RWPE1 (cell line): ENCODE results near the gene TMSB4X.
"Not testable (repeated sequence)": the region's sequence is repeated elsewhere in the genome, so short reads cannot be mapped to it uniquely, and the experiment has no call there.

Experiments used
- CTCF ChIA-PET: fragments of 350-600 bp; sonication (Branson Sonifier 250); formaldehyde crosslinking; extraction: SDS; loops from one replicate; lab custom pipeline; 2021; lab: Yijun Ruan, JAX
- POLR2A ChIA-PET: fragments of 400-600 bp; formaldehyde crosslinking; extraction: SDS; loops from one replicate; lab custom pipeline; 2020; ENCODE audit warnings: antibody characterized with exemption; ENCODE audit not compliant: low non-redundant PET; lab: Yijun Ruan, JAX
- DNase-seq: peaks from one replicate; pipeline ENCODE4 v3.0.0; 2012; ENCODE audit warnings: low spot score
- H3K27ac ChIP-seq: fragments of 450-650 bp; 2 replicates; pipeline ENCODE4 v1.5.1; 2017
- TF ChIP-seq, protein P1 (sequence below): fragments of 450-650 bp; conservative IDR thresholded peaks from 2 replicates; pipeline ENCODE4 v1.5.1; 2017; ENCODE audit warnings: low read depth, mild to moderate bottlenecking

Gene TMSB4X

DNA sequence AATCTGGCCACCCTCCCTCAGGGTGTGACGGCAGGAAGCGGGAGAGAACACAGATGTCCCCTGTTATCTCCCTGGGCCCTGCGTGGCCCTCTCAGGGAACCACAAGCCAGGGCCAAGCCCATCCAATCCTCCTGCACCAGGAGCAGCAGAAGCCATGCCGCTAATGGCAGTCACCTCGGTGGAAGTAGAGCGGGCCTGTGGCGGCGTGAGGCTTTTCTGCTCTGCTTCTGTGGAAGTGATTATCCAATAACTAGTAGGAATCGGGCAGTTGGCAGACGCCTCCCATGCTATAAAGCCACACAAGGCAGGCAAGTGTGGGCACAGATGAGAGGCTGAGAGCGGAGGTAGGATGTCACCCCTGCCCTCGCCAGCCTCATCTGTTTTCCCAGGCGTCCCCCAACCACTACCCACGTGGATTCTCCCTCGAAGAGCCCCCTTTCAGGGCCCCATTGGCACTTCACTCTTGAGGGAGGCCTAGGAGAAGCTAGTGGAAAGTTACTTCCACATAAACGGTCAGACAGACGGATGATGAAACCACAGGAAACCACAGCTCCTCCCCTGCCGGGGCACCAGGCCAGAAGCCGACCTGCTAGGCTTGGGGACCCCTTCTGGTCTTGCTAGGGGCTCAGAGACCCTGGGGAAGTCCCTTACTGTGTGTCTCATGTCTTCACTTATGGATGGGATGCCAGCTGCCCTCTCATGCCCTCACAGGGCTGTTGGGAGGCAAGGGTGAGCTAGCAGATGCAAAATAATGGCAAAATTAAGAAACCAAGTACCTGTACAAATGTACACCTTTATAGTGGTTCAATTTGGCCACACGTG, 18.8 kb upstream of the TMSB4X start:
- DNase-seq: peak; percentile 32
- peak overlapping the region; percentile 94 for H3K27ac ChIP-seq
- POLR2A ChIA-PET: interaction anchor here (1.2 kb wide), 1 partner anchor 74 kb away, joined by 3 read pairs; no protein-coding TSS in a partner anchor
- CTCF ChIA-PET: interaction anchor here (0.7 kb wide), 1 partner anchor 339 kb away, joined by 6 read pairs; no protein-coding TSS in a partner anchor
- TF ChIP-seq, protein P1, sequence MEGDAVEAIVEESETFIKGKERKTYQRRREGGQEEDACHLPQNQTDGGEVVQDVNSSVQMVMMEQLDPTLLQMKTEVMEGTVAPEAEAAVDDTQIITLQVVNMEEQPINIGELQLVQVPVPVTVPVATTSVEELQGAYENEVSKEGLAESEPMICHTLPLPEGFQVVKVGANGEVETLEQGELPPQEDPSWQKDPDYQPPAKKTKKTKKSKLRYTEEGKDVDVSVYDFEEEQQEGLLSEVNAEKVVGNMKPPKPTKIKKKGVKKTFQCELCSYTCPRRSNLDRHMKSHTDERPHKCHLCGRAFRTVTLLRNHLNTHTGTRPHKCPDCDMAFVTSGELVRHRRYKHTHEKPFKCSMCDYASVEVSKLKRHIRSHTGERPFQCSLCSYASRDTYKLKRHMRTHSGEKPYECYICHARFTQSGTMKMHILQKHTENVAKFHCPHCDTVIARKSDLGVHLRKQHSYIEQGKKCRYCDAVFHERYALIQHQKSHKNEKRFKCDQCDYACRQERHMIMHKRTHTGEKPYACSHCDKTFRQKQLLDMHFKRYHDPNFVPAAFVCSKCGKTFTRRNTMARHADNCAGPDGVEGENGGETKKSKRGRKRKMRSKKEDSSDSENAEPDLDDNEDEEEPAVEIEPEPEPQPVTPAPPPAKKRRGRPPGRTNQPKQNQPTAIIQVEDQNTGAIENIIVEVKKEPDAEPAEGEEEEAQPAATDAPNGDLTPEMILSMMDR: no peak

DNA sequence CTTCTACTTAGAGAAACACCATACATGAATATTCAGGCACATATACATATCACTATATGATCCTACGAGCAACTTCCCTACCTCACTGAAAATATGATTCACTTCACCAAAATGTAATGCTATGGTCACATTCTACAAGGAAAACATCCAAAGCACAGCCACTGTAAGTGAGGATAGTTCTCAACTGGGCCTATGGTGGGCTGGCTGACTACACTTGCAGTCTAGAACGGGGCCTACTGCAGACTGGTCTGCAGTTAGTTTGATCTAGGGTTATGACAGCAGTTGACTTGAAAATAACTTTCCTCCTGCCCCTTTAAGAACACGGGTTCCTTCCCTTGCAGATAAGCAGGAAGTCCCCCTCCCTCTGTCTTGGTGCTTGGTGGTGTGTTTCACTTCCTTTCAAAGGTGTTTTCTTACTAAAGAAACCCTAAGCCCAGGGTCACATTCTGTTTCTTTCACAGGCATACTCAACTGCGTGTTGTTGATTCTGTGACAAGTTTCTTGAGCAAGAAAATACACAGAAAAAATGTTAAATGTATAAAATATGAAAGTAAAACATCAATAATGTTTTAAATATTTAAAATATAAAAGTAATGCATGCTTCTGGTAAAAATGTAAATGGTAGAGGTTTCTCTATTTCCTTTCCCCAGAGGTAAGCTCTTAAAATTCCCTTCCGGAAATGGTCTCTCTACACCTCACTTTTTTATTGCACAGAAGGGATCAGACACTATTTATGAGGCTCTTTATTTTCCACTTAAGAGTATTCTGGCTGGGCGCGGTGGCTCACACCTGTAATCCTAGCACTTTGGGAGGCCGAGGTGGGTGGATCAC, 18.0 kb upstream of the TMSB4X start:
- H3K27ac ChIP-seq: peak overlapping the region; percentile 94
- peak; percentile 20 for DNase-seq
- ChIA-PET CTCF (interaction anchor here (0.6 to 0.7 kb wide), 2 partner anchors 11 to 338 kb away, joined by 3 to 6 read pairs; no protein-coding TSS in a partner anchor), POLR2A (interaction anchor here (0.7 to 1.2 kb wide), 2 partner anchors 73 to 737 kb away, joined by 3 read pairs; no protein-coding TSS in a partner anchor)
- TF ChIP-seq, protein P1: no peak

DNA sequence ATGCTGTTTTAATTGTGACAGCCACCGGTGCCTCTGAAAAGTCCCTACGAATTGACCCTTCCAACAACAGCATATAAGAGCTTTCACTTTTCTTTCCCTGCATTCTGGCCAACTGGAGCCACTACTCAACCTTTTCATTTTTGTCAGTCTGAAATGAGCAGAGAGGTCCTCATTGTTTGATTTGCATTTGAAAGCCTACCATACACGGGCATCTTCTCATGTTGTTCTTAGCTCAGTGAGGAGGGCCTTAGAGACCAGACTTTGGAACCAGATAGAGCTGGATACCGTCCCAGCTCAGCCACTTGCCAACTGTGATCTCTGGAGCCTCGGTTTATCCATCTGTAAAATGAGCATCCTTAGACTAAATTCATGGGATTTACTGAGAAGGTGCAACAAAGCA, 16.9 kb upstream of the TMSB4X start:
- ChIA-PET CTCF (no interaction called here), POLR2A (interaction anchor here (0.6 kb wide), 1 partner anchor 12 kb away, joined by 7 read pairs; no protein-coding TSS in a partner anchor)
- H3K27ac ChIP-seq: no peak overlapping the region
- TF ChIP-seq, protein P1: no peak
- no peak for DNase-seq

DNA sequence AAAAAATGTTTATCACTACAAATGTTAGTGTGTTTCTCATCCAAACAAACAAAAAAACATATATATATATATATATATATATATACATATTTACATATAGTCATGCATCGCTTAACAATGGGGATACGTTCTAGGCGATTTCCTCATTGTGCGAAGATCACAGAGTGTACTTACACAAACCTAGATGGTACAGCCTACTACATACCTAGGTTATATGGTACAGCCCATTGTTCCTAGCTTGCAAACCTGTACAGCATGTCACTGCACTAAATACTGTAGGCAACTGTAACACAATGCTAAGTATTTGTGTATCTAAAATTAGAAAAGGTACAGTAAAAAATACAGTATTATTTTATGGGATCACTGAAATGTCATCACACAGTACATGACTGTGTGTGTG, 16.4 kb upstream of the TMSB4X start:
- TF ChIP-seq, protein P1: no peak
- no peak for DNase-seq
- ChIA-PET POLR2A (no interaction called here), CTCF (no interaction called here)
- H3K27ac ChIP-seq: no peak overlapping the region

DNA sequence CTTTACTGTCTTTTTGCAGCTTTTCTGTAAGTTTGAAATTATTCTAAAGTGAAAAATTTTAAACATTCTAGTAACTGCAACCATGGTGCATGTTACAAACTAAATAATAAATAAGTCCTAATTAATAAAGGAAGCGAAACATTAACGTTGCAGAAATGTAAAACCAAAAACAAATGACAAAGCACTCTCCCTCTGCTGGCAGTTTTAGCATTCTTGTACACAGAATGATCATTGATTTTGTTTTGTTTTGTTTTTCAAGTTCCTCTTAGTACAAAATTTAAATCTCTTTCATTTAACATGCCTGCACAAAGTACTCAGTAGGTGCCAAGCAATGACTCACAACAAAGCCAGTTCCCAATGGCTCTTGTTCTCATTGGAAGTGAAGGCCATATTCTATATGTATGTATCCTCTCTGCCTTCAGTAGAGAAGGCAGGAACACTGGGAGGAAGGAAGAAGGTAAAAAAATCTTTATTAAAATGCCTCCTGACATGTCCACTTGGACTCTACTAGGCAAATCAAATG, 13.7 kb upstream of the TMSB4X start:
- ChIA-PET CTCF (interaction anchor here (0.5 kb wide), 1 partner anchor 194 kb away, joined by 3 read pairs; no protein-coding TSS in a partner anchor), POLR2A (no interaction called here)
- DNase-seq: no peak
- no peak overlapping the region; the same call in 1 of the 2 replicates for H3K27ac ChIP-seq
- TF ChIP-seq, protein P1: no peak

DNA sequence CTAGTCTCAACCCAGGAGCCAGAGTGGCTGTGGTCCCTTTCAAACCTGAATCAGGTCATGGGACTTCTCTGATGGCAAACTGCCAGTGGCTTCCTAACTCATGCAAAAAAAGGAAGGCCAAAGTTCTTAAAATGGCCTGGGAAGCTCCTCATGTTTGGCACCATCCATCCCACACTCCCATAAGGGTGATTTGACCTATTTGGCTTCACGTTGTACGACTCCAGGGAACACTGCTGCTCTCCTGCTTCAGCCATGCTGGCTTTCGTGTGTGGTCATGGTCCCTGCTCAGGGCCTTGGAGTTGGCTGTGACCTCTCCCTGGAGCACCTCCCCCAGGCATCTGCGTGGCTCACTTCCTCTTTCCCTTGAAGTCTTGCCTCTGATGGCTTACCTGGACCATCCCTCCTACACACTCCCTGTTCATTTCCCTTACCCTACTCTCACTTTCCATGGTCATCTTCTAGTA, 12.8 kb upstream of the TMSB4X start:
- CTCF ChIA-PET: interaction anchor here (0.7 kb wide), 1 partner anchor 520 kb away, joined by 3 read pairs; no protein-coding TSS in a partner anchor
- H3K27ac ChIP-seq: peak overlapping the region; percentile 26; the same call in 1 of the 2 replicates
- DNase-seq: no peak
- TF ChIP-seq, protein P1: no peak
- POLR2A ChIA-PET: no interaction called here

DNA sequence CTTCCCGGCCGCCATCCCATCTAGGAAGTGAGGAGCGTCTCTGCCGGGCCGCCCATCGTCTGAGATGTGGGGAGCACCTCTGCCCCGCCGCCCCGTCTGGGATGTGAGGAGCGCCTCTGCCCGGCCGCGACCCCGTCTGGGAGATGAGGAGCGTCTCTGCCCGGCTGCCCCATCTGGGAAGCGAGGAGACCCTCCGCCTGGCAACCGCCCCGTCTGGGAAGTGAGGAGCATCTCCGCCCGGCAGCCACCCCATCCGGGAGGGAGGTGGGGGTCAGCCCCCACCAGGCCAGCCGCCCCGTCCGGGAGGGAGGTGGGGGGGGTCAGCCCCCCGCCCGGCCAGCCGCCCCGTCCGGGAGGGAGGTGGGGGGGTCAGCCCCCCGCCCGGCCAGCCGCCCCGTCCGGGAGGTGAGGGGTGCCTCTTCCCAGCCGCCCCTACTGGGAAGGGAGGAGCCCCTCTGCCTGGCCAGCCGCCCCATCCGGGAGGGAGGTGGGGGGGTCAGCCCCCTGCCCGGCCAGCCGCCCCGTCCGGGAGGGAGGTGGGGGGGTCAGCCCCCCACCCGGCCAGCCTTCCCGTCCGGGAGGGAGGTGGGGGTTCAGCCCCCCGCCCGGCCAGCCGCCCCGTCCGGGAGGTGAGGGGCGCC, 11.6 kb upstream of the TMSB4X start:
- CTCF ChIA-PET, H3K27ac ChIP-seq, POLR2A ChIA-PET, DNase-seq: not testable (repeated sequence)
